ENCODE measurements around the gene SCYGR8.

DNA sequence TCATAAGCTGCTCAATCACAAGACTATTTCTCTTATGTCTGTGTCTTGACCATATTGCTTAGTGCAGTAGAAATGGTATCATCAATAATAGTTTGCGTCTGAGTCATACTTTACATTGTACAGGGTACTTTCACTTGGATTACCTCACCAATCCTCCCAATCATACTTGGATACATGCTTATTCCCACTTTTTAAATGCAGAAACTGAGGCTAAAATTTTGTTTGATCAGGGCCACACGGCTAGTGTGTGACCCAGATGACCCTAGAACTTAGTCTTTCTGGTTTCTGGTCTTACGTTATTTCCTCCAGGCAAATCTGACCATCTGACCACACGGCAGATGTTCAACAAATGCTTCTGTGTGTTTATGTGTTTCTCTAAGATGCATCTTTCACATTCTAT lies 44.1 kb downstream of the SCYGR8 start:
- no peak for TF ChIP-seq POLR2A (IDR thresholded peaks at IDR 0.05)
- TF ChIP-seq, protein P1, sequence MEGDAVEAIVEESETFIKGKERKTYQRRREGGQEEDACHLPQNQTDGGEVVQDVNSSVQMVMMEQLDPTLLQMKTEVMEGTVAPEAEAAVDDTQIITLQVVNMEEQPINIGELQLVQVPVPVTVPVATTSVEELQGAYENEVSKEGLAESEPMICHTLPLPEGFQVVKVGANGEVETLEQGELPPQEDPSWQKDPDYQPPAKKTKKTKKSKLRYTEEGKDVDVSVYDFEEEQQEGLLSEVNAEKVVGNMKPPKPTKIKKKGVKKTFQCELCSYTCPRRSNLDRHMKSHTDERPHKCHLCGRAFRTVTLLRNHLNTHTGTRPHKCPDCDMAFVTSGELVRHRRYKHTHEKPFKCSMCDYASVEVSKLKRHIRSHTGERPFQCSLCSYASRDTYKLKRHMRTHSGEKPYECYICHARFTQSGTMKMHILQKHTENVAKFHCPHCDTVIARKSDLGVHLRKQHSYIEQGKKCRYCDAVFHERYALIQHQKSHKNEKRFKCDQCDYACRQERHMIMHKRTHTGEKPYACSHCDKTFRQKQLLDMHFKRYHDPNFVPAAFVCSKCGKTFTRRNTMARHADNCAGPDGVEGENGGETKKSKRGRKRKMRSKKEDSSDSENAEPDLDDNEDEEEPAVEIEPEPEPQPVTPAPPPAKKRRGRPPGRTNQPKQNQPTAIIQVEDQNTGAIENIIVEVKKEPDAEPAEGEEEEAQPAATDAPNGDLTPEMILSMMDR (IDR thresholded peaks at IDR 0.05), result no peak
